ENCODE data around the gene TYW1B.
"Not testable (repeated sequence)": the region's sequence is repeated elsewhere in the genome, so short reads cannot be mapped to it uniquely, and the experiment has no call there.

The TYW1B gene

GRCh38 chr7:72754312-72754711 is 73.7 kb downstream of the TYW1B start:
- H3K36me3 ChIP-seq (ENCODE audit: control insufficient read depth, insufficient read depth, low read length): no peaks in the 10 kb centered on the region
- H3K4me3 ChIP-seq (ENCODE audit: insufficient read depth, low read depth, low read length, poor library complexity, severe bottlenecking): no peak overlapping the region
- no peak for DNase-seq
- H3K27ac ChIP-seq (ENCODE audit: insufficient read depth, low read length, poor library complexity, severe bottlenecking): no peak overlapping the region
- H3K9me3 ChIP-seq (ENCODE audit: control insufficient read depth, low read length): no peaks in the 10 kb centered on the region
- H3K27me3 ChIP-seq (replicated peaks; ENCODE audit: control insufficient read depth, insufficient read depth, low read length, poor library complexity, severe bottlenecking): no peaks in the 10 kb centered on the region
- H3K4me1 ChIP-seq (ENCODE audit: control insufficient read depth, insufficient read depth, low read length, poor library complexity, severe bottlenecking): no peaks in the 10 kb centered on the region

- H3K9me3 ChIP-seq (ENCODE audit: control insufficient read depth, low read length): no peaks in the 10 kb centered on the region
- no peaks in the 10 kb centered on the region for H3K36me3 ChIP-seq (ENCODE audit: control insufficient read depth, insufficient read depth, low read length)
- DNase-seq: no peak
- H3K4me3 ChIP-seq (ENCODE audit: insufficient read depth, low read depth, low read length, poor library complexity, severe bottlenecking): no peak overlapping the region
- no peaks in the 10 kb centered on the region for H3K4me1 ChIP-seq (ENCODE audit: control insufficient read depth, insufficient read depth, low read length, poor library complexity, severe bottlenecking)
- H3K27me3 ChIP-seq (replicated peaks; ENCODE audit: control insufficient read depth, insufficient read depth, low read length, poor library complexity, severe bottlenecking): no peaks in the 10 kb centered on the region
- H3K27ac ChIP-seq (ENCODE audit: insufficient read depth, low read length, poor library complexity, severe bottlenecking): no peak overlapping the region
Measured at GRCh38 chr7:72753781-72754180, 74.2 kb downstream of the TYW1B start.

GRCh38 chr7:72753229-72753628 is 74.8 kb downstream of the TYW1B start:
- H3K36me3 ChIP-seq (ENCODE audit: control insufficient read depth, insufficient read depth, low read length); DNase-seq; H3K9me3 ChIP-seq (ENCODE audit: control insufficient read depth, low read length); H3K27ac ChIP-seq (ENCODE audit: insufficient read depth, low read length, poor library complexity, severe bottlenecking); H3K4me3 ChIP-seq (ENCODE audit: insufficient read depth, low read depth, low read length, poor library complexity, severe bottlenecking); H3K27me3 ChIP-seq (replicated peaks; ENCODE audit: control insufficient read depth, insufficient read depth, low read length, poor library complexity, severe bottlenecking); H3K4me1 ChIP-seq (ENCODE audit: control insufficient read depth, insufficient read depth, low read length, poor library complexity, severe bottlenecking): not testable (repeated sequence)

GRCh38 chr7:72751978-72752377 is 76.0 kb downstream of the TYW1B start:
- no peak for DNase-seq
- Histone ChIP-seq H3K27ac (ENCODE audit: insufficient read depth, low read length, poor library complexity, severe bottlenecking) (no peak overlapping the region), H3K4me1 (ENCODE audit: control insufficient read depth, insufficient read depth, low read length, poor library complexity, severe bottlenecking) (no peaks in the 10 kb centered on the region), H3K27me3 (replicated peaks; ENCODE audit: control insufficient read depth, insufficient read depth, low read length, poor library complexity, severe bottlenecking) (no peaks in the 10 kb centered on the region), H3K4me3 (ENCODE audit: insufficient read depth, low read depth, low read length, poor library complexity, severe bottlenecking) (no peak overlapping the region), H3K36me3 (ENCODE audit: control insufficient read depth, insufficient read depth, low read length) (no peaks in the 10 kb centered on the region), H3K9me3 (ENCODE audit: control insufficient read depth, low read length) (no peaks in the 10 kb centered on the region)

- H3K9me3 ChIP-seq (ENCODE audit: control insufficient read depth, low read length): no peaks in the 10 kb centered on the region
- no peaks in the 10 kb centered on the region for H3K36me3 ChIP-seq (ENCODE audit: control insufficient read depth, insufficient read depth, low read length)
- H3K27me3 ChIP-seq (replicated peaks; ENCODE audit: control insufficient read depth, insufficient read depth, low read length, poor library complexity, severe bottlenecking): no peaks in the 10 kb centered on the region
- H3K4me1 ChIP-seq (ENCODE audit: control insufficient read depth, insufficient read depth, low read length, poor library complexity, severe bottlenecking): no peaks in the 10 kb centered on the region
- H3K4me3 ChIP-seq (ENCODE audit: insufficient read depth, low read depth, low read length, poor library complexity, severe bottlenecking): no peak overlapping the region
- H3K27ac ChIP-seq (ENCODE audit: insufficient read depth, low read length, poor library complexity, severe bottlenecking): no peak overlapping the region
- DNase-seq: no peak
Measured at GRCh38 chr7:72751378-72751777, 76.6 kb downstream of the TYW1B start.

GRCh38 chr7:72748649-72749048 is 79.4 kb downstream of the TYW1B start:
- not testable (repeated sequence) for H3K27me3 ChIP-seq (replicated peaks; ENCODE audit: control insufficient read depth, insufficient read depth, low read length, poor library complexity, severe bottlenecking); H3K4me3 ChIP-seq (ENCODE audit: insufficient read depth, low read depth, low read length, poor library complexity, severe bottlenecking); H3K27ac ChIP-seq (ENCODE audit: insufficient read depth, low read length, poor library complexity, severe bottlenecking); DNase-seq; H3K4me1 ChIP-seq (ENCODE audit: control insufficient read depth, insufficient read depth, low read length, poor library complexity, severe bottlenecking); H3K36me3 ChIP-seq (ENCODE audit: control insufficient read depth, insufficient read depth, low read length); H3K9me3 ChIP-seq (ENCODE audit: control insufficient read depth, low read length)

GRCh38 chr7:72744244-72744926 is 83.6 kb downstream of the TYW1B start:
- not testable (repeated sequence) for H3K9me3 ChIP-seq (ENCODE audit: control insufficient read depth, low read length); DNase-seq; H3K27ac ChIP-seq (ENCODE audit: insufficient read depth, low read length, poor library complexity, severe bottlenecking); H3K4me3 ChIP-seq (ENCODE audit: insufficient read depth, low read depth, low read length, poor library complexity, severe bottlenecking); H3K27me3 ChIP-seq (replicated peaks; ENCODE audit: control insufficient read depth, insufficient read depth, low read length, poor library complexity, severe bottlenecking); H3K36me3 ChIP-seq (ENCODE audit: control insufficient read depth, insufficient read depth, low read length); H3K4me1 ChIP-seq (ENCODE audit: control insufficient read depth, insufficient read depth, low read length, poor library complexity, severe bottlenecking)

- not testable (repeated sequence) for DNase-seq; H3K36me3 ChIP-seq (ENCODE audit: control insufficient read depth, insufficient read depth, low read length); H3K27me3 ChIP-seq (replicated peaks; ENCODE audit: control insufficient read depth, insufficient read depth, low read length, poor library complexity, severe bottlenecking); H3K4me3 ChIP-seq (ENCODE audit: insufficient read depth, low read depth, low read length, poor library complexity, severe bottlenecking); H3K4me1 ChIP-seq (ENCODE audit: control insufficient read depth, insufficient read depth, low read length, poor library complexity, severe bottlenecking); H3K27ac ChIP-seq (ENCODE audit: insufficient read depth, low read length, poor library complexity, severe bottlenecking); H3K9me3 ChIP-seq (ENCODE audit: control insufficient read depth, low read length)
Measured at GRCh38 chr7:72743801-72744200, 84.2 kb downstream of the TYW1B start.

GRCh38 chr7:72739716-72740115 is 88.3 kb downstream of the TYW1B start:
- H3K9me3 ChIP-seq (ENCODE audit: control insufficient read depth, low read length); DNase-seq; H3K4me3 ChIP-seq (ENCODE audit: insufficient read depth, low read depth, low read length, poor library complexity, severe bottlenecking); H3K4me1 ChIP-seq (ENCODE audit: control insufficient read depth, insufficient read depth, low read length, poor library complexity, severe bottlenecking); H3K27me3 ChIP-seq (replicated peaks; ENCODE audit: control insufficient read depth, insufficient read depth, low read length, poor library complexity, severe bottlenecking); H3K36me3 ChIP-seq (ENCODE audit: control insufficient read depth, insufficient read depth, low read length); H3K27ac ChIP-seq (ENCODE audit: insufficient read depth, low read length, poor library complexity, severe bottlenecking): not testable (repeated sequence)

GRCh38 chr7:72735855-72736254 is 92.1 kb downstream of the TYW1B start:
- H3K4me3 ChIP-seq (ENCODE audit: insufficient read depth, low read depth, low read length, poor library complexity, severe bottlenecking); H3K36me3 ChIP-seq (ENCODE audit: control insufficient read depth, insufficient read depth, low read length); DNase-seq; H3K9me3 ChIP-seq (ENCODE audit: control insufficient read depth, low read length); H3K4me1 ChIP-seq (ENCODE audit: control insufficient read depth, insufficient read depth, low read length, poor library complexity, severe bottlenecking); H3K27ac ChIP-seq (ENCODE audit: insufficient read depth, low read length, poor library complexity, severe bottlenecking); H3K27me3 ChIP-seq (replicated peaks; ENCODE audit: control insufficient read depth, insufficient read depth, low read length, poor library complexity, severe bottlenecking): not testable (repeated sequence)
